GM21423 (cell line): ENCODE data around the gene QRSL1.
A peak's percentile ranks its signal among the peaks of the same experiment; 100 is the strongest.
"Not testable (repeated sequence)": the region's sequence is repeated elsewhere in the genome, so short reads cannot be mapped to it uniquely, and the experiment has no call there.

Source experiments
- ATAC-seq: cut with Tn5 transposase; IDR thresholded peaks from one replicate; pipeline ENCODE4 v1.9.1; 2021; ENCODE audit warnings: mild to moderate bottlenecking, moderate library complexity; ENCODE audit not compliant: unreplicated experiment

Gene QRSL1

GRCh38 chr6:106670236-106670635 lies 40.9 kb downstream of the QRSL1 start:
- ATAC-seq, result no peak

- no peak for ATAC-seq
Measured at GRCh38 chr6:106671651-106672050, 42.3 kb downstream of the QRSL1 start.

GRCh38 chr6:106674541-106675229 lies 45.3 kb downstream of the QRSL1 start:
- no peak for ATAC-seq

GRCh38 chr6:106677282-106677681 lies 47.9 kb downstream of the QRSL1 start:
- ATAC-seq, result no peak

- ATAC-seq, result no peak
Measured at GRCh38 chr6:106684011-106684410, 54.6 kb downstream of the QRSL1 start.

GRCh38 chr6:106685833-106686232 lies 56.5 kb downstream of the QRSL1 start:
- ATAC-seq, result no peak

GRCh38 chr6:106688177-106688951 lies 59.0 kb downstream of the QRSL1 start:
- ATAC-seq, result no peak

- ATAC-seq, result no peak
Measured at GRCh38 chr6:106692112-106692818, 62.9 kb downstream of the QRSL1 start.

- ATAC-seq, result no peak
Measured at GRCh38 chr6:106692819-106693208, 63.4 kb downstream of the QRSL1 start.

- no peak for ATAC-seq
Measured at GRCh38 chr6:106693418-106693817, 64.0 kb downstream of the QRSL1 start.

GRCh38 chr6:106694343-106694742 lies 65.0 kb downstream of the QRSL1 start:
- no peak for ATAC-seq

- ATAC-seq, result no peak
Measured at GRCh38 chr6:106700581-106700980, 71.2 kb downstream of the QRSL1 start.

GRCh38 chr6:106701201-106701600 lies 71.8 kb downstream of the QRSL1 start:
- not testable (repeated sequence) for ATAC-seq

GRCh38 chr6:106702046-106702445 lies 72.7 kb downstream of the QRSL1 start:
- peak; percentile 39 for ATAC-seq

GRCh38 chr6:106702451-106703110 lies 73.2 kb downstream of the QRSL1 start:
- ATAC-seq, result peak; percentile 96

- ATAC-seq, result no peak
Measured at GRCh38 chr6:106704327-106704726, 74.9 kb downstream of the QRSL1 start.

- no peak for ATAC-seq
Measured at GRCh38 chr6:106705156-106705555, 75.8 kb downstream of the QRSL1 start.

GRCh38 chr6:106710580-106710979 lies 81.2 kb downstream of the QRSL1 start:
- ATAC-seq, result no peak

- no peak for ATAC-seq
Measured at GRCh38 chr6:106714281-106714680, 84.9 kb downstream of the QRSL1 start.

- no peak for ATAC-seq
Measured at GRCh38 chr6:106715922-106716321, 86.5 kb downstream of the QRSL1 start.

GRCh38 chr6:106716966-106717365 lies 87.6 kb downstream of the QRSL1 start:
- no peak for ATAC-seq
